GM23248 (cell line): ENCODE results near the gene HINFP.

Experiments
- EZH2 ChIP-seq: fragments of 200-600 bp; sonication (generic); IDR thresholded peaks from 2 replicates; pipeline ENCODE4 v1.6.1; 2018; ENCODE audit warnings: antibody characterized with exemption, mild to moderate bottlenecking; ENCODE audit not compliant: insufficient read depth, poor library complexity, severe bottlenecking
- EZH2phosphoT487 ChIP-seq: fragments of 200-600 bp; sonication (generic); IDR thresholded peaks from 2 replicates; pipeline ENCODE4 v1.6.1; 2018; ENCODE audit warnings: antibody characterized with exemption, moderate library complexity, mild to moderate bottlenecking, low read depth; ENCODE audit not compliant: insufficient read depth

DNA sequence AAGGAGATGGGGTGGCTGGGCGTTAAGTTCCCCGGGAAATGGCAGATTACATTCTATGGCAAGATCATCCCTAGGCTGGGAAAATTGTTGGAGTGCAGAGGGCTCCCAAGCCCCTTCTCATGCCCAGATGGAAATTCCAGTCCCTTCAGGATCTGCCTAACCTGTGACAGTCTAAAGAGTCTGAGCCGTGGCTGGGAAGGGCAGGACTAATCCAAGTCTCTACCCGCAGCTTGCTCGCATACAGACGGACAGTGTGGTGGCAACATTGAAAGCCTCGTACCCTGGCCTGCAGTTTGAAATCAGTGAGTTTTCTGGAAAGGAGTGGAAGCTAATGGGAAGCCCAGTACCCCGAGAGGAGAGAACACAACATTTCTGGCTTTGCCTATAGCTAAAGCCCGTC, 33.0 kb upstream of the HINFP start:
- TF ChIP-seq EZH2 (no peak), EZH2phosphoT487 (no peak)
